RCC 7860 (cell line): ENCODE results near the gene KCND2.
"Not testable (repeated sequence)": the region's sequence is repeated elsewhere in the genome, so short reads cannot be mapped to it uniquely, and the experiment has no call there.

Experiments
- DNase-seq: peaks from one replicate; pipeline ENCODE4 v3.0.0-alpha.2; 2015; ENCODE audit warnings: low spot score
- FAIRE-seq: peaks from 2 replicates; lab custom pipeline; 2012; peaks lifted over from hg19 to GRCh38; lab: Jason Lieb, UNC

Gene KCND2

GRCh38 chr7:120680985-120681384, 408.0 kb downstream of the KCND2 start:
- no peak for FAIRE-seq
- no peak for DNase-seq

- no peak for DNase-seq
- no peak for FAIRE-seq
Measured at GRCh38 chr7:120684463-120684862, 411.5 kb downstream of the KCND2 start.

GRCh38 chr7:120691915-120692314, 418.9 kb downstream of the KCND2 start:
- FAIRE-seq (no peak), DNase-seq (no peak)

- DNase-seq (no peak), FAIRE-seq (no peak)
Measured at GRCh38 chr7:120695848-120696247, 422.9 kb downstream of the KCND2 start.

- DNase-seq, result no peak
- no peak for FAIRE-seq
Measured at GRCh38 chr7:120700796-120701195, 427.8 kb downstream of the KCND2 start.

- not testable (repeated sequence) for FAIRE-seq, DNase-seq
Measured at GRCh38 chr7:120702408-120702807, 429.4 kb downstream of the KCND2 start.

GRCh38 chr7:120703585-120704240, 430.7 kb downstream of the KCND2 start:
- FAIRE-seq (no peak), DNase-seq (no peak)

- FAIRE-seq, result no peak
Measured at GRCh38 chr7:120709252-120709971, 436.4 kb downstream of the KCND2 start.

GRCh38 chr7:120709972-120710320, 437.0 kb downstream of the KCND2 start:
- FAIRE-seq (no peak), DNase-seq (no peak)

More at GRCh38 chr7:120709252-120709971, 436.4 kb downstream of the KCND2 start:
- no peak for DNase-seq

- no peak for DNase-seq
- FAIRE-seq, result no peak
Measured at GRCh38 chr7:120714945-120715344, 442.0 kb downstream of the KCND2 start.

- FAIRE-seq (no peak), DNase-seq (no peak)
Measured at GRCh38 chr7:120716307-120716706, 443.3 kb downstream of the KCND2 start.

GRCh38 chr7:120717166-120717565, 444.2 kb downstream of the KCND2 start:
- no peak for FAIRE-seq
- no peak for DNase-seq

GRCh38 chr7:120718361-120718760, 445.4 kb downstream of the KCND2 start:
- DNase-seq (no peak), FAIRE-seq (no peak)

GRCh38 chr7:120720317-120720716, 447.3 kb downstream of the KCND2 start:
- DNase-seq (no peak), FAIRE-seq (no peak)

GRCh38 chr7:120723465-120724385, 450.8 kb downstream of the KCND2 start:
- FAIRE-seq (no peak), DNase-seq (no peak)

- no peak for DNase-seq
- FAIRE-seq, result no peak
Measured at GRCh38 chr7:120724448-120724847, 451.5 kb downstream of the KCND2 start.

- FAIRE-seq, result no peak
Measured at GRCh38 chr7:120724955-120725354, 452.0 kb downstream of the KCND2 start.

GRCh38 chr7:120725376-120726039, 452.5 kb downstream of the KCND2 start:
- peak; percentile 23 for DNase-seq
- peak; percentile 76 for FAIRE-seq

More at GRCh38 chr7:120724955-120725354, 452.0 kb downstream of the KCND2 start:
- no peak for DNase-seq

GRCh38 chr7:120729245-120729644, 456.3 kb downstream of the KCND2 start:
- FAIRE-seq (no peak), DNase-seq (no peak)

GRCh38 chr7:120731271-120731670, 458.3 kb downstream of the KCND2 start:
- no peak for FAIRE-seq
- DNase-seq, result no peak

GRCh38 chr7:120732256-120732655, 459.3 kb downstream of the KCND2 start:
- no peak for DNase-seq
- FAIRE-seq, result no peak
